K562 (cell line): ENCODE results near the gene RERE. TPM values are rescaled to one million over a fixed set of nuclear protein-coding genes. Genes with fewer than 3 reads are reported as not detected.

Source experiments
- ATAC-seq: fragments of 200-7000 bp; cut with Tn5 transposase; 3 replicates; pipeline ENCODE4 v1.9.1; 2020; ENCODE audit warnings: moderate library complexity
- BruUV-seq: library from RNA; stranded (reverse); fragments of 400-500 nt; replicated peaks from 2 replicates; lab custom pipeline; 2021; lab: Mats Ljungman, UMichigan
- CTCF ChIA-PET: fragments of 300-600 bp; formaldehyde crosslinking; extraction: SDS; loops from one replicate; lab custom pipeline; 2021; ENCODE audit warnings: low intra/inter-chr PET ratio; lab: Yijun Ruan, JAX
- POLR2A ChIA-PET: fragments of 300-600, 350-650 bp; sonication (Branson Sonifier 250); formaldehyde crosslinking; extraction: SDS; loops from one replicate; lab custom pipeline; 2021; ENCODE audit warnings: antibody characterized with exemption, inconsistent platforms; lab: Yijun Ruan, JAX
- DNase-seq, 4 experiments: peaks; one replicate each; pipeline versions ENCODE4 v3.0.0 to v3.0.0-alpha.2; 2011 to 2018; ENCODE audit warnings: low spot score in 3 of 4, mixed read lengths in 3 of 4; ENCODE audit errors: extremely low read depth in 1 of 4
- FAIRE-seq: peaks from 2 replicates; lab custom pipeline; 2011; peaks lifted over from hg19 to GRCh38; lab: Jason Lieb, UNC
- H2AFZ ChIP-seq: 2 replicates; pipeline ENCODE4 v1.6.0; 2011; ENCODE audit warnings: low read depth, low read length, control low read depth, inconsistent platforms
- H3K27ac ChIP-seq: fragments of 200-600 bp; 3 replicates; pipeline ENCODE4 v1.8.0; 2011; ENCODE audit warnings: low read depth, mild to moderate bottlenecking, control low read depth, inconsistent platforms, low read length, moderate library complexity, mixed read lengths; ENCODE audit errors: extremely low read depth
- H3K27me3 ChIP-seq, 2 experiments: fragments of 300-600 bp in 1 of 2; 2 replicates in 1 of 2; 3 replicates in 1 of 2; pipeline versions ENCODE4 v1.6.0 to v1.8.0; 2011; ENCODE audit warnings: inconsistent platforms in 2 of 2, low read length in 2 of 2, mild to moderate bottlenecking in 1 of 2, mixed read lengths in 1 of 2, moderate library complexity in 1 of 2; ENCODE audit not compliant: control insufficient read depth in 2 of 2, insufficient read depth in 2 of 2
- H3K36me3 ChIP-seq: fragments of 300-600 bp; 3 replicates; pipeline ENCODE4 v1.8.0; 2011; ENCODE audit warnings: mild to moderate bottlenecking, low read length, inconsistent platforms; ENCODE audit not compliant: control insufficient read depth, insufficient read depth
- H3K4me1 ChIP-seq, 2 experiments: fragments of 200-600 bp in 1 of 2; replicated peaks in 1 of 2; 2 replicates in 1 of 2; 3 replicates in 1 of 2; pipeline versions ENCODE4 v1.5.1 to v1.8.0; 2011; ENCODE audit warnings: inconsistent platforms in 2 of 2, low read length in 2 of 2, mild to moderate bottlenecking in 1 of 2, mixed read lengths in 1 of 2, moderate library complexity in 1 of 2; ENCODE audit not compliant: control insufficient read depth in 2 of 2, insufficient read depth in 2 of 2
- H3K4me2 ChIP-seq: 2 replicates; pipeline ENCODE4 v1.6.1; 2011; ENCODE audit warnings: low read length, control low read depth, inconsistent platforms, mixed read lengths; ENCODE audit not compliant: insufficient read depth
- H3K4me3 ChIP-seq: fragments of 200-600 bp; sonication (generic), shearing (Covaris generic); 2 replicates; pipeline ENCODE4 v1.5.1; 2016; ENCODE audit warnings: control low read depth, inconsistent platforms
- H3K79me2 ChIP-seq: fragments of 200-600 bp; 3 replicates; pipeline ENCODE4 v1.8.0; 2011; ENCODE audit warnings: low read length, inconsistent platforms; ENCODE audit not compliant: control insufficient read depth, insufficient read depth
- H3K9ac ChIP-seq, 2 experiments: 2 replicates each; pipeline versions ENCODE4 v1.6.0 to v1.6.1; 2011; ENCODE audit warnings: low read depth in 2 of 2, low read length in 2 of 2, control low read depth in 1 of 2, inconsistent platforms in 1 of 2, mild to moderate bottlenecking in 1 of 2, mixed read lengths in 1 of 2; ENCODE audit not compliant: insufficient read depth in 1 of 2
- H3K9me1 ChIP-seq: one replicate; pipeline ENCODE4 v1.6.0; 2011; ENCODE audit warnings: inconsistent platforms, mild to moderate bottlenecking, low read length, moderate library complexity; ENCODE audit not compliant: control insufficient read depth, insufficient read depth
- H3K9me3 ChIP-seq: replicated peaks from 2 replicates; pipeline ENCODE4 v1.5.1; 2011; ENCODE audit warnings: low read depth, low read length, inconsistent platforms; ENCODE audit not compliant: control insufficient read depth, insufficient read depth
- H4K20me1 ChIP-seq: replicated peaks from 2 replicates; pipeline ENCODE4 v1.6.1; 2011; ENCODE audit warnings: low read length, inconsistent platforms, mixed read lengths; ENCODE audit not compliant: control insufficient read depth, insufficient read depth
- NFE2 ChIP-seq: IDR thresholded peaks from 2 replicates; pipeline ENCODE4 v1.6.1; 2014; ENCODE audit warnings: antibody characterized with exemption, low read depth
- RB1 ChIP-seq: fragments of 450-650 bp; IDR thresholded peaks from 2 replicates; pipeline ENCODE4 v1.6.1; 2017; ENCODE audit warnings: low read depth, mild to moderate bottlenecking
- TARDBP ChIP-seq: fragments of 450-650 bp; IDR thresholded peaks from 2 replicates; pipeline ENCODE4 v1.6.1; 2016
- ZNF347 ChIP-seq: fragments of 450-650 bp; formaldehyde crosslinking; IDR thresholded peaks from 2 replicates; pipeline ENCODE4 v1.4.0; 2020; ENCODE audit warnings: low read depth, mild to moderate bottlenecking, moderate library complexity
- ZNF384 ChIP-seq: IDR thresholded peaks from 2 replicates; pipeline ENCODE4 v1.6.1; 2012; ENCODE audit warnings: low read depth, low read length, improper control_type of control experiment
- ZNF507 ChIP-seq: conservative IDR thresholded peaks from 2 replicates; pipeline ENCODE4 v1.6.1; 2017; ENCODE audit warnings: missing genetic modification characterization, missing compliant biosample characterization
- WGBS: fragments of 100-300 bp; shearing (Covaris generic); methylation state at CpG from one replicate; pipeline ENCODE4 v1.1.6; 2016; ENCODE audit warnings: low coverage, mixed read lengths; ENCODE audit not compliant: insufficient coverage; ENCODE audit errors: missing lambda C conversion rate; 5-methylcytosine and 5-hydroxymethylcytosine counted together
- in situ Hi-C: fragments of 300-500 bp; cut with MboI; formaldehyde crosslinking; loops from 4 replicates; pipeline ENCODE4 v1.15.0; 2018; ENCODE audit warnings: inconsistent platforms, mixed read lengths
- intact Hi-C: fragments of 100-400 bp; cut with micrococcal nuclease; formaldehyde crosslinking; loops from 2 replicates; pipeline ENCODE4 v1.14.2; 2022
- polyA plus RNA-seq, 8 experiments: library from polyadenylated mRNA; depleted of rRNA in 4 of 8; stranded (reverse) in 5 of 8; unstranded in 3 of 8; fragments of >200 nt; fragmentation: Nextera tagmentation in 2 of 8; fragmentation: Illumina TruSeq in 1 of 8; extraction: Ambion mirVana in 2 of 8; extraction: Trizol in 1 of 8; gene quantifications; 2 replicates each; pipeline versions ENCODE4 v1.2.1 to v1.2.3, GENCODE V29; 2011 to 2014; ENCODE audit warnings: inconsistent platforms in 1 of 8, missing spikeins in 1 of 8
- total RNA-seq, 7 experiments: library from RNA; depleted of rRNA in 6 of 7; stranded (reverse); fragments of >200 nt in 6 of 7; fragmentation: Illumina TruSeq in 2 of 7; extraction: Trizol in 2 of 7; gene quantifications; 2 replicates each; pipeline versions ENCODE4 v1.2.1 to v1.2.3, GENCODE V29; 2011 to 2021; ENCODE audit warnings: low replicate concordance in 1 of 7

Gene RERE
- total and polyA plus RNA-seq, 9 of the 15 experiments (the other 6 are each of a cell fraction or from before 2014, with no cell fraction given): 3.0 to 51.5 (median 13.4) TPM

GRCh38 chr1:8659593-8659992, 157.8 kb downstream of the RERE start:
- H4K20me1 ChIP-seq: peaks cover 24% of the 10 kb centered on the region
- H3K79me2 ChIP-seq: peaks cover 55% of the 10 kb centered on the region
- H3K4me1 ChIP-seq: peaks cover 8 to 34% of the 10 kb centered on the region in 2 experiments; a peak in 4 of 5 replicates
- no TSS peak for BruUV-seq
- ATAC-seq (no peak), FAIRE-seq (no peak), DNase-seq (no peak)
- no peak overlapping the region for H3K4me2 ChIP-seq
- no peak overlapping the region for H3K9ac ChIP-seq
- no peaks in the 10 kb centered on the region for H3K27me3 ChIP-seq
- ChIA-PET POLR2A (interaction anchor here (1.0 kb wide), 1 partner anchor 9 kb away, joined by 3 read pairs; no protein-coding TSS in a partner anchor), CTCF (no interaction called here)
- H3K9me3 ChIP-seq: no peaks in the 10 kb centered on the region
- H3K36me3 ChIP-seq: peaks cover 6% of the 10 kb centered on the region
- TF ChIP-seq NFE2: no peak
- no peak for TF ChIP-seq RB1
- TF ChIP-seq TARDBP: no peak
- TF ChIP-seq ZNF347 (CRISPR knock-in tag): no peak
- H3K4me3 ChIP-seq: no peak overlapping the region
- intact Hi-C loops: no loop called here
- no peak overlapping the region for H2AFZ ChIP-seq
- in situ Hi-C loops: no loop called here
- no peak overlapping the region for H3K27ac ChIP-seq
- peaks cover 5% of the 10 kb centered on the region for H3K9me1 ChIP-seq

DNA sequence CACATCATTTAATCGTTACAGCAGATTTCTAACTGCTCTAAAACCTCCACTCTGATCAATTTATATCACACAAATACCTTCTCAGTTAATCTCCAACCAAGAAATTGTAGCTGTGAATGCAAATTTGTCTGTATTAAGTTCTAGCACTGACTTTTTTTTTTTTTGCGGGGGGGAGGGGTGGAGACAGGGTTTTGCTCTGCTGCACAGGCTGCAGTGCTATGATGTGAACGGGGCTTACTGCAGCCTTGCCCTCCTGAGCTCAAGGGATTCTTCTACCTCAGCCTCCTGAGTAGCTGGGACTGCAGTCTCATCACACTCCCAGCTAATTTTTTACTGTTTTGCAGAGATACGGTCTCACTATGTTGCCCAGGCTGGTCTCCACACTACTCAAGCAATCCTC, 163.6 kb downstream of the RERE start:
- Histone ChIP-seq H3K4me2 (no peak overlapping the region), H3K9ac (no peak overlapping the region), H3K4me1 (peaks cover 4 to 5% of the 10 kb centered on the region in 2 experiments; a peak in 3 of 5 replicates), H3K9me1 (no peaks in the 10 kb centered on the region), H3K79me2 (peaks cover 24% of the 10 kb centered on the region), H3K27ac (no peak overlapping the region), H4K20me1 (no peaks in the 10 kb centered on the region), H3K9me3 (no peaks in the 10 kb centered on the region), H2AFZ (no peak overlapping the region), H3K4me3 (no peak overlapping the region)
- POLR2A ChIA-PET: interaction anchor here (0.6 kb wide), 1 partner anchor 1968 kb away, joined by 3 read pairs; no protein-coding TSS in a partner anchor
- no TSS peak for BruUV-seq
- WGBS: 88% methylated on average over 4 of the region's 4 CpGs
- intact Hi-C loops: no loop called here
- DNase-seq: no peak
- in situ Hi-C loops: no loop called here
- ATAC-seq: no peak; the same call in 2 of the 3 replicates
- TF ChIP-seq ZNF384 (0 out of 2 replicates have a peak, but pooled peaks have one; percentile 41), ZNF507 (tag) (no peak)
- TF ChIP-seq, all 486 proteins: peak for 1
- no peak for FAIRE-seq
- H3K27me3 ChIP-seq: no peaks in the 10 kb centered on the region
- CTCF ChIA-PET: no interaction called here
- H3K36me3 ChIP-seq: peaks cover 24% of the 10 kb centered on the region
